HCT116 (cell line): Measurements from ENCODE around the gene SEMA3B. TPM values are rescaled to one million over a fixed set of nuclear protein-coding genes. Genes with fewer than 3 reads are reported as not detected.

Experiments used
- ATAC-seq: fragments of 200-7000 bp; cut with Tn5 transposase; 2 replicates; pipeline ENCODE4 v1.9.1; 2020; ENCODE audit warnings: mild to moderate bottlenecking, moderate library complexity
- BruUV-seq: library from RNA; stranded (reverse); fragments of 400-500 nt; replicated peaks from 2 replicates; lab custom pipeline; 2021; lab: Mats Ljungman, UMichigan
- CTCF ChIA-PET: fragments of 300-600 bp; sonication (Branson Sonifier 250); formaldehyde crosslinking; loops from one replicate; lab custom pipeline; 2021; ENCODE audit warnings: antibody characterized with exemption; lab: Charles Lee
- POLR2A ChIA-PET: fragments of 300-600, 350-600 bp; sonication (Branson Sonifier 250); formaldehyde crosslinking; loops from one replicate; lab custom pipeline; 2021; ENCODE audit warnings: antibody characterized with exemption; lab: Charles Lee
- RAD21 ChIA-PET, 2 experiments: fragments of 300-600 bp; sonication (Branson Sonifier 250); formaldehyde crosslinking; loops; one replicate each; lab custom pipeline; 2023; ENCODE audit warnings: low total read pairs in 2 of 2; ENCODE audit not compliant: uncharacterized antibody in 2 of 2, unreplicated experiment in 2 of 2, low non-redundant PET in 1 of 2; lab: Charles Lee
- DNase-seq: peaks from one replicate; pipeline ENCODE4 v3.0.0-alpha.2; 2010; ENCODE audit warnings: low read depth, low spot score
- H2AFZ ChIP-seq: fragments of 200-600 bp; shearing (Covaris generic), sonication (generic); 2 replicates; pipeline ENCODE4 v1.6.1; 2017; ENCODE audit warnings: low read depth, mixed run types, mixed read lengths, antibody characterized with exemption, low read length; ENCODE audit not compliant: poor library complexity, severe bottlenecking
- H3K27ac ChIP-seq: 2 replicates; pipeline ENCODE4 v1.5.1; 2012; ENCODE audit warnings: low read depth, low read length
- H3K27me3 ChIP-seq: fragments of 200-600 bp; sonication (generic); 2 replicates; pipeline ENCODE4 v1.6.1; 2016; ENCODE audit warnings: mixed run types, low read length, mixed read lengths; ENCODE audit not compliant: insufficient read depth
- H3K36me3 ChIP-seq, 2 experiments: fragments of 200-500 bp in 1 of 2; fragments of 200-600 bp in 1 of 2; sonication (Bioruptor generic) in 1 of 2; sonication (generic) in 1 of 2; 2 replicates each; pipeline versions ENCODE4 v1.5.1 to v1.6.1; 2014 to 2016; ENCODE audit warnings: low read length in 2 of 2, inconsistent platforms in 1 of 2, mixed read lengths in 1 of 2, mixed run types in 1 of 2; ENCODE audit not compliant: insufficient read depth in 2 of 2, control insufficient read depth in 1 of 2
- H3K4me1 ChIP-seq, 2 experiments: fragments of 200-600 bp in 1 of 2; sonication (generic) in 1 of 2; 2 replicates each; pipeline versions ENCODE4 v1.5.1 to v1.6.1; 2012 to 2017; ENCODE audit warnings: low read length in 2 of 2, inconsistent platforms in 1 of 2, mild to moderate bottlenecking in 1 of 2, mixed read lengths in 1 of 2, mixed run types in 1 of 2, moderate library complexity in 1 of 2; ENCODE audit not compliant: insufficient read depth in 2 of 2, control insufficient read depth in 1 of 2
- H3K4me2 ChIP-seq: fragments of 200-600 bp; sonication (generic); 2 replicates; pipeline ENCODE4 v1.6.1; 2017; ENCODE audit warnings: mixed run types, low read length, mixed read lengths
- H3K4me3 ChIP-seq, 2 experiments: fragments of 200-600 bp in 1 of 2; sonication (generic) in 1 of 2; replicated peaks in 1 of 2; 2 replicates each; pipeline ENCODE4 v1.5.1; 2011 to 2016; ENCODE audit warnings: low read length in 2 of 2, control low read depth in 1 of 2, low read depth in 1 of 2, mild to moderate bottlenecking in 1 of 2, mixed read lengths in 1 of 2, mixed run types in 1 of 2
- H3K79me2 ChIP-seq: fragments of 200-600 bp; sonication (generic); 2 replicates; pipeline ENCODE4 v1.6.1; 2017; ENCODE audit warnings: mild to moderate bottlenecking, mixed run types, low read length, moderate library complexity, mixed read lengths; ENCODE audit not compliant: insufficient read depth
- H3K9ac ChIP-seq: fragments of 200-600 bp; sonication (generic); 2 replicates; pipeline ENCODE4 v1.6.1; 2016; ENCODE audit warnings: low read length, mixed read lengths
- H3K9me2 ChIP-seq: fragments of 200-600 bp; sonication (generic), shearing (Covaris generic); 2 replicates; pipeline ENCODE4 v1.6.1; 2017; ENCODE audit warnings: mixed run types, mild to moderate bottlenecking, moderate library complexity; ENCODE audit not compliant: insufficient read depth
- H3K9me3 ChIP-seq, 2 experiments: fragments of 200-500 bp in 1 of 2; fragments of 200-600 bp in 1 of 2; sonication (Bioruptor generic) in 1 of 2; sonication (generic) in 1 of 2; 2 replicates each; pipeline ENCODE4 v1.6.1; 2014 to 2017; ENCODE audit warnings: low read length in 2 of 2, mixed read lengths in 2 of 2, inconsistent platforms in 1 of 2, low read depth in 1 of 2, mild to moderate bottlenecking in 1 of 2, mixed run types in 1 of 2, moderate library complexity in 1 of 2; ENCODE audit not compliant: control insufficient read depth in 1 of 2, insufficient read depth in 1 of 2
- H4K20me1 ChIP-seq: fragments of 200-600 bp; sonication (generic), shearing (Covaris generic); 2 replicates; pipeline ENCODE4 v1.6.1; 2017; ENCODE audit warnings: mixed run types, mild to moderate bottlenecking, moderate library complexity; ENCODE audit not compliant: insufficient read depth
- CEBPB ChIP-seq: IDR thresholded peaks from 2 replicates; pipeline ENCODE4 v1.6.1; 2012; ENCODE audit warnings: low read depth
- CTCF ChIP-seq, 3 experiments: fragments of 200-600 bp in 1 of 3; sonication (generic) in 1 of 3; IDR thresholded peaks in 2 of 3; conservative IDR thresholded peaks in 1 of 3; 2 replicates each; pipeline ENCODE4 v1.5.1; 2012 to 2017; ENCODE audit warnings: low read depth in 2 of 3, low read length in 2 of 3, antibody characterized with exemption in 1 of 3, borderline replicate concordance in 1 of 3, control low read depth in 1 of 3, mild to moderate bottlenecking in 1 of 3, mixed read lengths in 1 of 3, mixed run types in 1 of 3, moderate library complexity in 1 of 3; ENCODE audit not compliant: insufficient read depth in 1 of 3
- ELF1 ChIP-seq: IDR thresholded peaks from 2 replicates; pipeline ENCODE4 v1.6.1; 2012; ENCODE audit warnings: low read depth, borderline replicate concordance
- EZH2 ChIP-seq: fragments of 200-600 bp; sonication (generic); IDR thresholded peaks from 2 replicates; pipeline ENCODE4 v1.6.1; 2017; ENCODE audit warnings: antibody characterized with exemption, mixed run types
- FOSL1 ChIP-seq: IDR thresholded peaks from 2 replicates; pipeline ENCODE4 v1.6.1; 2012; ENCODE audit warnings: low read depth
- JUND ChIP-seq: IDR thresholded peaks from 2 replicates; pipeline ENCODE4 v1.6.1; 2012
- MAX ChIP-seq: IDR thresholded peaks from 2 replicates; pipeline ENCODE4 v1.6.1; 2012
- POLR2A ChIP-seq: IDR thresholded peaks from 2 replicates; pipeline ENCODE4 v1.7.0; 2011; ENCODE audit warnings: borderline replicate concordance; ENCODE audit not compliant: insufficient read depth, insufficient read length; ENCODE audit errors: extremely low read depth
- POLR2AphosphoS5 ChIP-seq: IDR thresholded peaks from 2 replicates; pipeline ENCODE4 v1.6.1; 2011; ENCODE audit warnings: mild to moderate bottlenecking, low read depth, low read length, moderate library complexity
- RAD21 ChIP-seq: IDR thresholded peaks from 2 replicates; pipeline ENCODE4 v1.6.1; 2012; ENCODE audit warnings: low read depth, mild to moderate bottlenecking
- SIN3A ChIP-seq: IDR thresholded peaks from 2 replicates; pipeline ENCODE4 v1.6.1; 2012; ENCODE audit warnings: low read depth
- SP1 ChIP-seq: IDR thresholded peaks from 2 replicates; pipeline ENCODE4 v1.6.1; 2012; ENCODE audit warnings: low read depth
- SRF ChIP-seq: IDR thresholded peaks from 2 replicates; pipeline ENCODE4 v1.6.1; 2012; ENCODE audit warnings: low read depth
- YY1 ChIP-seq: IDR thresholded peaks from 2 replicates; pipeline ENCODE4 v1.6.1; 2011; ENCODE audit warnings: low read length, low read depth, moderate library complexity, mild to moderate bottlenecking; ENCODE audit not compliant: insufficient replicate concordance; ENCODE audit errors: extremely low read depth
- ZFX ChIP-seq: fragments of 450-650 bp; IDR thresholded peaks from 2 replicates; pipeline ENCODE4 v1.6.1; 2017
- ZNF274 ChIP-seq: fragments of 200-500 bp; sonication (Bioruptor generic); IDR thresholded peaks from 2 replicates; pipeline ENCODE4 v1.6.1; 2014; ENCODE audit warnings: mild to moderate bottlenecking, low read depth, low read length, inconsistent platforms
- intact Hi-C: fragments of 100-400 bp; cut with micrococcal nuclease; formaldehyde crosslinking; loops from 2 replicates; pipeline ENCODE4 v1.10.0; 2022
- total RNA-seq: library from RNA; stranded (reverse); gene quantifications from one replicate; pipeline ENCODE4 v1.2.1, GENCODE V29; 2021; ENCODE audit not compliant: unreplicated experiment

SEMA3B gene
- total RNA-seq, 1 experiment from 2014 or later: 46.2 TPM

- no peak overlapping the region; the same call in 1 of the 2 replicates for H3K27ac ChIP-seq
- RAD21 ChIA-PET: no interaction called here
- H3K4me3 ChIP-seq: no peak overlapping the region
- no TSS peak for BruUV-seq
- no peaks in the 10 kb centered on the region for H3K9me3 ChIP-seq
- H3K27me3 ChIP-seq: no peaks in the 10 kb centered on the region
- no peak overlapping the region for H2AFZ ChIP-seq
- TF ChIP-seq POLR2A (no peak), EZH2 (no peak), SRF (no peak), FOSL1 (no peak), POLR2AphosphoS5 (no peak), YY1 (no peak), JUND (no peak), RAD21 (no peak), ELF1 (no peak), SIN3A (no peak), CEBPB (no peak), CTCF (IDR thresholded peaks at IDR 0.05 in 2 of 3, conservative IDR thresholded peaks at IDR 0.05 in 1 of 3; ENCODE audit: borderline replicate concordance in 1 of 3, insufficient read depth in 1 of 3, low read depth in 2 of 3, low read length in 2 of 3) (no peak), ZFX (no peak), ZNF274 (no peak), MAX (no peak), SP1 (no peak)
- H3K79me2 ChIP-seq: peaks cover 96% of the 10 kb centered on the region
- H3K4me1 ChIP-seq: peaks cover 38 to 56% of the 10 kb centered on the region in 2 experiments
- DNase-seq (no peak), ATAC-seq (no peak)
- no peaks in the 10 kb centered on the region for H3K9me2 ChIP-seq
- CTCF ChIA-PET: no interaction called here
- H3K9ac ChIP-seq: no peak overlapping the region
- 0 out of 2 replicates have a peak, but pooled peaks cover 4% of the 10 kb centered on the region for H4K20me1 ChIP-seq
- POLR2A ChIA-PET: no interaction called here
- H3K36me3 ChIP-seq: peaks cover 0 to 5% of the 10 kb centered on the region in 2 experiments; a peak in 1 of 4 replicates
- no peak overlapping the region for H3K4me2 ChIP-seq
- intact Hi-C loops: no loop called here
Observed at GRCh38 chr3:50241163-50241562, 27.8 kb upstream of the SEMA3B start.
